CD4-positive, alpha-beta T cell treated with Interleukin-15 for 1 hour (primary cell): ENCODE results near the gene ANKS1A.
"Not testable (repeated sequence)": the region's sequence is repeated elsewhere in the genome, so short reads cannot be mapped to it uniquely, and the experiment has no call there.

Experiments
- DNase-seq: peaks from one replicate; pipeline ENCODE4 v3.0.0-alpha.2; 2020

Gene ANKS1A

DNA sequence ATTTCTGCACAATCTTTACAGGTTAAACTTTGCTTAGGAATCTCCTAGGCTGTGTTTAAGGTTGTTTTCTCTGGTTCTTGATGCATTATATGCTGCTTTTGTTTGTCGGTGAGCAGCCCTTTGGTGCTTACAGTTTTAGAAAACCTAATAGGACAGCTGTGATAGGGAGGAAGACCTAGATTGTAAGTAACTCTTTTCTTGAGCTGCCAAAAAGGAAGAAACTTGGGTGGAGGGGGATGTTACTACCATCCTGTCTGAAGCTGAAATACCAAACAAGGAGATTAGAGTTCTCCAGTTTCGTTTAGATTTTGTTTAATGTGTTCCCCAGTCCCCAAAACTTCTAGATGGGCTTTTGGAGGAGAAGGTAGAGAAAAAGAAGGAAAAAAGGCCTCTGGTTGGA lies 72.0 kb downstream of the ANKS1A start:
- no peak for DNase-seq

DNA sequence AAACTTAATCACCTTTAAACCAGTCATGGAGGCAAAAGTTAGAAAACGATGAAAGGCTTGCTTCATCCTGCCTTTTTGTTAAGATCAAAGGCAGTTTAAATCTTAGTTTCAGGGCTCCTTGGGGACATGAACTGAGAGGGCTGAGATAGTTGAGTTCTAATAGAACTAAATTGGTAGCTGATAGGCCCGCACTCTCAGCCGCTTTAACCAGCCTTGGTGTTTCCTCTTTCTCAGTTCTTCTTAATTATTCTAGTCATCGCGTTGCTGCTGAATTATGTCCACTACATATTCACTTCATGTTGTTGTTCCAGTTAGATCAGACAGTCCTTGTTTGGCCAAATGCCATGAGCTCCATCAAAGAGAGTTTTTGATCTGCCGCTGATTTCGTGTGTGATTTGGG lies 72.5 kb downstream of the ANKS1A start:
- DNase-seq, result no peak

DNA sequence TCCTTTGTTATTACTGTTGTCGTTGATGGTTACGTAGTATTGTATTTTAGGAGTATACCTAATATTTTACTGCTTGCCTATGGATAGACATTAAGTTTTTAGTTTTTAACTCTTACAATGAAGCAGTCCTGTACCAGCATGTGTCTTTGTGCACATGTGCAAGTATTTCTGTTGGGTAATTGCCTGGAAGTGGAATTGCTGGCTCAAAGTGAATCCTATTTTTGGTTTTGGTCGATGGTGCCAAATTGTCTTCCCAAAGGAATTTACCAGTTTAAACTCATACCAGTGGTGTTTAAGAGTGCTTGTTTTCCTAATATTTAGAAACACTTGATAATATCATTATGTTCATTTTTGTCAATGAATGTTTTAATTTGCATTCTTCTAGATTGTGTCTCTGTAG lies 75.5 kb downstream of the ANKS1A start:
- DNase-seq, result no peak

DNA sequence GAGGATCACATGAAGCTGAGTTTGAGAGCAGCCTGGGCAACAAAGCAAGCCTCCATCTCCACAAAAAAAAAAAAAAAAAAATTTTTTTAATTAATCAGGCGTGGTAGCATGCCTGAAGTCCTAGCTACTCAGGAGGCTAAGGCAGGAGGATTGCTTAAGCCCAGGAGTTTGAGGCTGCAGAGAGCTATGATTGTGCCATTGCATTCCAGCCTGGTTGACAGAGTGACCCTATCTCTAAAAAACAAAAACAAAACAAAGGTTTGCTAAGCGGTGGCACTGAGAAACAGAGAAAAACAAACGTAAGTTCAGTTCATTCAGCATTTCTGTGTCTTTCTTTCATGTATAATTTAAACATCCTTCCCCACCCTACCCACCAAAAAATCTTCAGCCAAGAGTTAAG lies 78.4 kb downstream of the ANKS1A start:
- DNase-seq, result no peak

DNA sequence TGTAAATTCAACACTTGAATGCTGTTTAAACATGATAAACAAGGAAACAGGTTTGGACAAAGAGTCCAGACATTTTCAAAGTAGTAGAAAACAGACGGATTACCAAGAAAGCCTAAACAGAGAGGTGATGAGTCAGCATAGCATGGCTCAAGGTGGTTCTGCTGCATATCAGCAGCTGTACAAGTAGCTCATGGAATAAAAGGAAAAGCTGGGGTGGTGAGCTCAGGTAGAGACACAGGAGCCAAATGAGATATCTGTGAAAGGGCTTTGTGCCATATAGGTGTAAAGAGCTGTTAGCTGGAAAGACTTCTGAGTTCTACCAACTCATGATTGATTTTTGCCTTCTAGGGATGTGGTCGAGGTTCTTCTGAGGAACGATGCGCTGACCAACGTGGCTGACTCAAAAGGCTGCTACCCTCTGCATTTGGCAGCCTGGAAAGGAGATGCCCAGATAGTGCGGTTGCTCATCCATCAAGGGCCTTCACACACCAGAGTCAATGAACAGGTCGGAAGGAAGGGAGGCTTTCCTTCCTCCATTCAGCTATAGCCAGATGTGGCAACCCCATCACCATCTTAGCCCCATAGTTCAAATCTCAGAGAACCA lies 80.7 kb downstream of the ANKS1A start:
- DNase-seq, result no peak

DNA sequence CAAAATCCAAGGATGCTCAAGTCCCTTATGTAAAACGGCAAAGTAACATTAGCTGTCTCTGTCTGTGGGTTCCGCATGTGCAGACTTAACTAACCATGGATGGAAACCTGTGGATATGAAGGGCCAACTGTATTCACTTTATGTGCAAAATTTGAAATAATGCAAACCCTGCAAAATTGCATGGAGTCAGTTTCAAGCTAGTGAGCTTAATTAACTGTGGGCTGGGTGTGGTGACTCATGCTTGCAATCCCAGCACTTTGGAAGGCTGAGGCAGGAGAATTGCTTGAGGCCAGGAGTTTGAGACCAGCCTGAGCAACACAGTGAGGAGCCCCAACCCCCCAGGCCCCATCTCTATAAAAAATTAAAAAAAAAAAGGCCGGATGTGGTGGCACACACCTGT lies 81.4 kb downstream of the ANKS1A start:
- no peak for DNase-seq

DNA sequence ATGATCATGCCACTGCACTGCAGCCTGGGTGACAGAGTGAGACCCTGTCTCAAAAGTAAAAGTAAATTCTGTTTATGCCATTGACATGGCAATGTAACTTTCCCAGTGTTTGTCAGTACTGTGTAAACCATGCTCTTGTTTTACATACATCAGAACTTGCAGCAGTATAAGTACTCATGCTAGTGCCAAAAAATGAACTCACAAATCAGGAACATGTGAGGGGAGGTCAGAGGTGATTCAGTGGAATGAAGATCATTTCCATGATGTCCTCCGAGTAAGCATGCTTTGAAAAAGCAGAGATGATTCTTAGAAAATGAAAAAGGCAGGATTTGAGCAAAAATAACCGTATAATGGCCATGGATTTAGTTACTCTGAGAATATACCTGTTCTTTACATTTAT lies 81.9 kb downstream of the ANKS1A start:
- DNase-seq, result no peak

DNA sequence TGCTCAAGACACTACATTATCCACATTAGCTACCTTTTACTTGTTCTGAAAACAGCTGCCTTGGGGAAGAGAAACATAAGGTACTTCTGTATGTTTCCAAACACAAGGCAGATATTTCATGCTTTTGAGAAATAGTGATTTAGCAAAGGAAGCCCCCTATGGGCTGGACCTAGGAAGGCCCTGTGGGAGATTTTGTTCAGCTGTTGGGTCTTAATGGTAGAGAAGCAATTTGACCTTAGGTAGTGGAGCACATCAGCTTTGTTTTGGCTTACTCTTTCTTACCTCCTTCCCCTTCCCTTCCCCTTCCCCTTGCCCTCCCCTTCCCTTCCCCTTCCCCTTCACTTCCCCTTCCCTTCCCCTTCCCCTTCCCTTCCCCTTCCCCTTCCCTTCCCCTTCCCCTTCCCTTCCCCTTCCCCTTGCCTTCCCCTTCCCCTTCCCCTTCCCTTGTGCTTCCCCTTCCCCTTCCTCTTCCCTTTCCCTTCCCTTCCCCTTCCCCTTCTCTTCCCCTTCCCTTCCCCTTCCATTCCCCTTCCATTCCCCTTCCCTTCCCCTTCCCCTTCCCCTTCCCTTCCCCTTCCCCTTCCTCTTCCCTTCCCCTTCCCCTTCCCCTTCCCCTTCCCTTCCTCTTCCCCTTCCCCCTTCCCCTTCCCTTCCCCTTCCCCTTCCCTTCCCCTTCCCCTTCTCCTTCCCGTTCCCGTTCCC lies 84.6 kb downstream of the ANKS1A start:
- no peak for DNase-seq

DNA sequence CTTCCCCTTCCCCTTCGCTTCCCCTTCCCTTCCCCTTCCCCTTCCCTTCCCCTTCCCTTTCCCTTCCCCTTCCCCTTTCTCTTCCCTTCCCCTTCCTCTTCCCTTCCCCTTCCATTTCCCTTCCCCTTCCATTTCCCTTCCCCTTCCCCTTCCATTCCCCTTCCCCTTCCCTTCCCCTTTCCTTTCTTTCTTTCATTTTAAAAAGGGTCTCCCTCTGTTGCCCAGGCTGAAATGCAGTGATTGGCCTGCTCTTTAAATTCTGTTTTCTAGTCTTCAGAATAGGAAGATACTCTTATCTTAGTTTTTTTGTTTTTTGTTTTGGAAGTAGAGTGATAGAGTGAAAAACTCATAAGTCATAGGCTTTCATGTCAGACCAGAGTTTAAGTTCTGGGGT lies 85.2 kb downstream of the ANKS1A start:
- no peak for DNase-seq

DNA sequence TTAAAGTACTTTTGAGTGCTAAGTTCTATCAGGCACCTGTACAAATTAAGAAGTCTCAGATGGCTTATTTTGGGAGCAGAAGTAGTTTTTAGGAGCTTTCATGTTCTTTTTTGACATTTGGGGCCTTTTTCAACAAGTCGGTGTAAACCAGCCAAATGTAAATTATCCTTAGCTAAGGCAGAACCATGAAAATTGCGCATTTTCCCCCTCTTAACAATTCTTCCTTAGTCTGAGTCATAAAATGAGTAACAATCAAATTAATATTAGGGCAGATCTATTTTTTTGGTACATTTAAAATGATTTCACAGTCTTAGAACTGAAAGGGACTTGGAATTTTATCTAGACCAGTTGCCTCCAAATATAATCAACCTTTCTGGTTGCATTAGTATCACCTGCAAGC lies 87.2 kb downstream of the ANKS1A start:
- DNase-seq, result no peak

DNA sequence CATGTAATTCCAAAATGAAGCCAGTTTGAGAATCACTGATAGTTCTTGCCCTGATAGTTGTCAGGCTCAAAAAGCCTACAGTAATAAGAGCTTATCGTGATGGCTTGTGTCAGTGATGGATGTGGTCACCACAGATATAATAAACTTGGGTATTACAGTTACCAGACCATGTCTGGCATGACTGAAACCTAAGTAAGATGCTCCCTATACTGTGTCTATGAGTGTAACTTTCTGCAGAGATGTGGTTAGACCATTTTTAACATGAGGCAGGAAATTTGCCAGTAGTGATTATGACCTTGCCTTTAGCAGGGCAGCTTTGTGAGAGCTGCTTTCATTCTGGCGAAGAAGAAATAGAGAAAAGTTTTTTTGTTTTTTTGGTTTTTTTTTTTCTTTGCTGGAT lies 90.2 kb downstream of the ANKS1A start:
- DNase-seq, result no peak

DNA sequence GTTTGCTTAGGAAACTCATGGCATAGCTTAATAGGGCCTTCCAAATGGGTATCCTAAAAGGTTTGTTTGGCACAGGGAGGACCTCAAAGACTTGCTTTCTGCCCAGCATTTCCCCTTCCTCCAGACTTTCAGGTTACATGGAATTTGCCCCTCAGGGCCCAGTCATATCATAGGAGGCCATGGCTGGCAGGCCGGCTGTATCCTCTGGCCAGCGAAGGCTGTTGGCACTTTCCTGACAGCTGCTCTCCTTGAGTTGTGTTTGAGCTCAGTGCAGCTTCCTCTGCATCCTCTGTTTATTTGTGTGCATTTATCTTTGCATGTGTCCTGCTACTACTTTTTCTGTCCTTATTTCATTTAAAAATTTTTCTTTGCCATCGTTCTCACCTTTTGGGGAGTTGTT lies 90.9 kb downstream of the ANKS1A start:
- DNase-seq, result no peak

DNA sequence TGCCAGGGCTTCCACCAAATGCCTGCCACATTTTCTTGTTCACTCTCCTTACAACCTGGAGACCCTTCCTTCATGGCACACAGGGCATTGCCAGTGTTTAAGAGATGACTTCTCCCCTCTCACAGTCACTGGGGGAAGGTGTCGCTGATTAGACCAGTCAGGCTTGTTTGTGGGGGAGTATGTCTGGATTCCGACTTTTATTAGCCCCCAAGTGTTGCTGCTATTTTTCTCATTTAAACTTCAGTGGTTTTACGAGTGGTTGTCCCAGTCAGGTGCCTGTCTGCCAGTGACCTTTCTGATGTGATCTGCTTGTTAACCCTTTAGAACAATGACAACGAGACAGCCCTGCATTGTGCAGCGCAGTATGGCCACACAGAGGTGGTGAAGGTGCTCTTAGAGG lies 92.3 kb downstream of the ANKS1A start:
- no peak for DNase-seq

DNA sequence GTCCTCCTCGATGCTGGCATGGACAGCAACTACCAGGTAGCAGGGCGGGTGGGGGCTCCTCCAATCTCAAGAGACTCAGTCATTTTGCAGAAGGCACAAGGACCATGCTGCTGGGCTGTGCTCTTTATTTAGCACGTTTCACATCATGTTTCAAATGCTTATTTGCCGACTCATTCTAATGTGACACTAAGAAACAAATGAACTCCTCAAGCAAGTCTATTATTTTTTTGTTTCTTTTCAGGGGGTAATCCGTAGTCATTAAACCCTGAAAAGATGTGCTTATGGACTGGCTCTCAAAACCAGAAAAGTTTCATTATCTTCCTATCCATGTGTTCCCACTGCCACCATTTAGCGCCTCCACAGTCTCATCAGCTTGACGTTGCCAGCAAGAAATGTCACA lies 92.9 kb downstream of the ANKS1A start:
- no peak for DNase-seq

DNA sequence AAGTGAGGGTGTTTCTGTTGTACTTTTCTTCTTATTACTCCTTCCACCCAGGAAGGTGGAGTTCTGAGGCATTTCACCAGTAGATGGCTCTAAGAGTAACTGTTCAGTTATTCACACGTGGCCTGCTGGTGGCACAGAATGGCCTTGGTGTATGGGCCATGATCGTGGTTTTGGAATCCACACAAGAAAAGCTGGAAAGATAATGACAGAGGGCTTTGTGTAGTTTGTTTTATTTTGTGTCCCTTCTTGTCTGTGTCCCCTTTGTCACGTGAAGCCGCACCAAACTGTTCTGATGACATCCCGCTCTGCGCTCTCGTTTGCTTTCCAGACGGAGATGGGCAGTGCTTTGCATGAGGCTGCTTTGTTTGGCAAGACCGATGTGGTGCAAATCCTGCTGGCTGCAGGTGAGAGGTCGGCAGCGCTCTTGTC lies 93.4 kb downstream of the ANKS1A start:
- no peak for DNase-seq

DNA sequence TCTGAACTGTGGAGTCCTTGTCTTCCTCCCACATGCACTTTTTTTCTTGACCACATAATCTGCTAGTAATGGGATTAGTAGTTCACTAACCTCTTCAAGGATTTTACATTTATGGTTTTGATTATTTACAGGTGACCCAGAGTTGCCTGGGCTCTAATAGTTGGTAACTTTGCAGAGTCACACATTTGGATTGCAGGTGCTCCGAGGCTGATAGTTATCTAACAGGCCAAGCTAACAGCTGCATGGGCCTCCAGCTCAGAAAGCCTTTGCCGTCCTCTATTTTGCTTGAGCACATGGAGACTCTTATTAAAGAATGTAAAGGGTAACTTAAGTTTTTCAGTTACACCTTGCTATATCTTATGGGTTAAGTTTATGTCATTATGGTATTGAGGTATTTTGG lies 95.4 kb downstream of the ANKS1A start:
- DNase-seq, result no peak

DNA sequence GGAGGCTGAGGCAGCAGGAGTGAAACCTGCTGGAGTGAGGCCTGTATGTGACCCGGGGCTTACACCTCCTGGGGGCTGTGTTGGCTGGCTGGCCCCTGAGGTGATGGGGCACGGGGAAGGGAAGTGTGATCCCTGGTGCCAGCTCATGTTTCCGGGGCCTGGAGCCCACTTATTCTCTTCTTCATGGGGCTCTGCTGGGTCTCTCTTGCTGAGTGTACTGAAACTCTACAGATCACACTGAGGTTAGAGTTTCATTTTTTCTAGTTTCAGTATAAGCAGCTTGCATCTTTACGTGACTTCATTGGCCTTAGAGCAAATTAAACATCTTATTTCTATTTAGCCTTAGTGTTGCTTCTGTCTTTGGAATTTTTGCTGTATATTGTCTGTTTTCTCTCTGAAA lies 96.2 kb downstream of the ANKS1A start:
- DNase-seq, result no peak

DNA sequence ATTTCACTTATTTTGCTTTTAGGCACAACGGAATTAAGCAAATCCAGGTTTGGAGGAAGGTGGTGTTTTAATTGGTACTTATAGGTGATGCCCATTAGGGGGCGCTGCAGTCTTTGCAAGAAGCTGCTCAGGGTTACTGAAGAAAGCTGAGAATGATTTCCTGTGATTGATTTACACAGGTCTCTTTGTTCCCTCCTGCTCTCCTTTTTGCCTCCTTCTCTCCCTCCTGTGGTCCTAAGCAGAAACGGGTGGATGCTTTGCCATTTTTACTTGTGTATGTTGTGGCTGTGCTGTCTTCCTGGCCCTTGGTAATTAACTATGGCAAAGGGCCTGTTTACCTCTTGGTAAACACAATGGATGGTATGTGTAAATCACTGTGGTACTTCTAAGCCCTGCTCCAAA lies 97.8 kb downstream of the ANKS1A start:
- DNase-seq, result peak; percentile 53

DNA sequence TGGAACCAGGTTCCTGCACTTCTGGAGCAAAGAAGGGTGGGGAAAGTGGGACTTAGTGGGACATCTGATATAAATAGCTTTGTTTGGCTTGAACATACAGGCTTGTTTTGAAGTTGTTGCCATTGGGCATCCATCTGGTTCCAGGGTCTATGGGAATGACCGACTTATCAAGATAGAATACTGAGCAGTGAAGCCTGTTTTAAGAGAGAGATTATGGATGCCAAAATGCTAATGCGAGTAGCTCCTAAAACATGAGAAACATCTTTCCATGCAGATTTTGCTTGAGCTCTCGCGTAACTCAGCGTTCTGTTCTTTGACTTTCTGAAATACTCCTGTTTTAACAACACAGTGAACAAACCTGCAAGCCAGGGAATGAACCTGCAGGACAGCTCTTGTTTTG lies 98.5 kb downstream of the ANKS1A start:
- DNase-seq, result no peak

DNA sequence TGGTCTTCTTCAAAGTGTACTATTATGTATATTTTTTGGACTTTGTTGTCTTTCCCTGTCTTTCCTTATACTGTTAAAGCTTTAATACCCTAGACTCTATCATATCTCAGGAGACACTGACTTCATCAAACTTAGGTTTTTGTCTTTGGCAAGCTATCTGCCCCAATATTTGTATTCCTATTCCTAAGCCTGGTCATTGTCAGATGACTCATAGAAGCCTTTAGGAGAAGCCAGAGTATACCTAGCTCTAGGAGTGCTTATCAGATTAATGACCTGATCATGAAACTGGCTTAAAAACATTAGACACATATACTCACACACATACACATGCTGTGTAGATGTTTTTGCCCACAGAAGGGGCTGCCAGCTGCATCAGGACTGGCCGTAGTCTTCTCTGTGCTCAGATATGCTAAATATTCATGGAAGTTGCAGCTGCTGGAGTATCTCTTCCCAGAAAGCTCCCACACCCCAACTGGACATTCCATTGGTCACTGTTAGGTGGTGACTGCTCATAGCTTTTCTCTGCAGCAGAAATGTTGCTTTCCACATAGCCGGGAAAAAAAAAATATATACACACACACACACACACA lies 102.0 kb downstream of the ANKS1A start:
- DNase-seq, result no peak

DNA sequence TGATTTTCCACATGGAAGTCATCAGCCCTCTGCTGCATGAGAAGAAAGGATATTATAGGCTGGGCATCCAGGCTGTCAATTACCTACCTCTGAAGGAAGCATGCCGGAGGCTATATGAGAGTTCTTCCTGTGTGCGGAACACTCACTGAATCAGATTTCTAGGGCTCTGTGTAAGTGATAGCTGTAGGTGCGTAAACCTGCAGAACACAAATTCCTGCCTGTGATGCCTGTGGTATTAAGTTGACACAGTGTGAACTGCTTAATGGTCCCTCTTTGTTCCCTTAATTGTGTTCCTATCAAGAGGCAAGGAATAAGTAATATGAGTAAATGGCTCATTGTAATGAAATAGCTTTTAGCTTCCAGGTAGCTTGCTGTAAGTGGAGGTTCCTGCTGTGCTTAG lies 103.3 kb downstream of the ANKS1A start:
- no peak for DNase-seq

DNA sequence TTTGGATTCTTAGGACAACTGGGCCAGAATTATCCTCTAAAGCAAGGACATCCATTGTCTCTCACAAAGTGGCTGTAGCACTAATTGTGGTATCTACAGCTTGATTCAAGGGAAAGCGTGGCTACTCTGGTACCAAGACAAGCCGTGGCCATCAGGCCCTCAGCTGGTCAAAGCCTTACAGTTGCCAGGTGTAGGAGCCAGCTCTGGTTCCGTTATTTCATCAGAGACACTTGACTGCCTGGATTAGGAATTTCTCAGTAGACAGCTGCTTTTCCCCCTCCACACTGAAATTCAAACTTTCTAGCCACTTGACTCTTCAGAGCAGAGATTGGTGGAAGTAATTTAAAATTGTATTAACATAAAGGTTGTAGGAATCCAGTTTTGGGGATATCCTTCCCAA lies 104.2 kb downstream of the ANKS1A start:
- no peak for DNase-seq

DNA sequence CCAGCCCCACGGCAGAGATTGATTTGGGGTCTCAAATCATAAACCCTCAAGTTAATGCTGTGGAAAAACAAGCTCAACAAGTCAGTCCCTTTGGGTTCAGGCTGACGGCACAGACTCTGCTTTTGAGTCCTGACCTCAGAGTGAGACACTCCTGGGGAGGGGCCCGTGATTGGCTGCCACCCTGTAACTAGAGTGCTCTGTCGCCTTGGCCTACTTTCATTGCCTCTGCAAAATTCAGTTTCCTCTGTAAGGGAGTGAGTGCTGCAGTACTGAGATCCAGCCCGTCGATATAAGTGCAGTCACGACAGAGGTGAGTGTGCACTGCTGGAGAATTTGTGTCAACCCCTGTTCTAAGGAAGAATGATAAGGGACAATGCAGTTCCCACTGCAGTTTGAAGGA lies 105.6 kb downstream of the ANKS1A start:
- DNase-seq, result no peak

DNA sequence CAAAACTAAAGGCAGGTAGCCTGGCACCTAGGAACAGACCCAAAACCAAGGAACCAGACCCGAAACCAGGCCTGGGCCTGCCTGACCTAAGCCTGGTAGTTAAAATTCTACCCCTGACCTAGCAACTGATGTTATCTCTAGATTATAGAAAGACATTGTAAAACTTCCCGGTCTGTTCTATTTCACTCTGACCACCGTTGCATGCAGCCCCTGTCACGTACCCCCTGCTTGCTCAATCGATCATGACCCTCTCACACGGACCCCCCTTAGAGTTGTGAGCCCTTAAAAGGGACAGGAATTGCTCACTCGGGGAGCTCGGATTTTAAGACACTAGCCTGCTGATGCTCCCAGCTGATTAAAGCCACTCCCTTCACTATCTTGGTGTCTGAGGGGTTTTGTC lies 109.4 kb downstream of the ANKS1A start:
- not testable (repeated sequence) for DNase-seq

DNA sequence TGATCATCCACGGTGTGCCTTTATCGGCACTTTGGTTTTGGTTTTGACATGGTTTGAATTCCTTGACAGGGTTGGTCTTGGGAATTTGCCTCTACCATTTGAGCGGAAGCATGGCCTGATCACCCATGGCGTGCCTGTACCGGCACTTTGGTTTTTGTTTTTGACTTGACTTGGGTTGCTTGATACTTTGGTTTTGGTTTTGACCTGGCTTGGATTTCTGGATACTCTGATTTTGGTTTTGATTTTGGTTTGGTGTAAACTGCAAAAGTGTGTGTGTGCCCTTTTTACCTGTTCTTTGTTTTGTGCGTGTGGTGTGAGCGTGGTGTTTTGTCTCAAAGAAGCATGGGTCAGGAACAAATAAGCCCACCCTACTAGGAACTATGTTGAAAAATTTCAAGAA lies 110.1 kb downstream of the ANKS1A start:
- not testable (repeated sequence) for DNase-seq
